Endothelial cell (in vitro differentiated cells): ENCODE results near the gene ALDH1B1. TPM values are rescaled to one million over a fixed set of nuclear protein-coding genes. Genes with fewer than 3 reads are reported as not detected.
"Not testable (repeated sequence)": the region's sequence is repeated elsewhere in the genome, so short reads cannot be mapped to it uniquely, and the experiment has no call there.

ENCODE experiments used
- DNase-seq: peaks from one replicate; pipeline ENCODE4 v3.0.0; 2021; ENCODE audit warnings: low spot score
- H3K27ac Mint-ChIP-seq: one replicate; pipeline ENCODE4 v1.8.0; 2021; ENCODE audit warnings: mixed read lengths, inconsistent platforms; ENCODE audit not compliant: unreplicated experiment
- H3K27me3 Mint-ChIP-seq: one replicate; pipeline ENCODE4 v1.8.0; 2021; ENCODE audit warnings: mild to moderate bottlenecking, moderate library complexity, mixed read lengths, inconsistent platforms; ENCODE audit not compliant: unreplicated experiment
- H3K36me3 Mint-ChIP-seq: one replicate; pipeline ENCODE4 v1.8.0; 2021; ENCODE audit warnings: mild to moderate bottlenecking, low read depth, mixed read lengths, inconsistent platforms; ENCODE audit not compliant: unreplicated experiment
- H3K4me1 Mint-ChIP-seq: one replicate; pipeline ENCODE4 v1.8.0; 2021; ENCODE audit warnings: mild to moderate bottlenecking, mixed read lengths, inconsistent platforms; ENCODE audit not compliant: unreplicated experiment
- H3K4me3 Mint-ChIP-seq: one replicate; pipeline ENCODE4 v1.8.0; 2021; ENCODE audit warnings: mild to moderate bottlenecking, mixed read lengths, inconsistent platforms; ENCODE audit not compliant: unreplicated experiment
- H3K9me3 Mint-ChIP-seq: one replicate; pipeline ENCODE4 v1.8.0; 2021; ENCODE audit warnings: mixed read lengths, inconsistent platforms; ENCODE audit not compliant: unreplicated experiment
- total RNA-seq: library from RNA; stranded (reverse); fragmentation: NEBNext Ultra II Directional; extraction: Animal tissue kit (Norgen Biotek cat#: 25700); gene quantifications from one replicate; pipeline ENCODE4 v1.2.1, GENCODE V29; 2021; ENCODE audit not compliant: unreplicated experiment
- TF ChIP-seq, protein P1 (sequence below): fragments of 200-600 bp; sonication (generic); IDR thresholded peaks from one replicate; pipeline ENCODE4 v1.5.0; 2021; ENCODE audit warnings: antibody characterized with exemption; ENCODE audit not compliant: unreplicated experiment

ALDH1B1 gene
- total RNA-seq, 1 donor from 2014 or later = 18.7 TPM

DNA sequence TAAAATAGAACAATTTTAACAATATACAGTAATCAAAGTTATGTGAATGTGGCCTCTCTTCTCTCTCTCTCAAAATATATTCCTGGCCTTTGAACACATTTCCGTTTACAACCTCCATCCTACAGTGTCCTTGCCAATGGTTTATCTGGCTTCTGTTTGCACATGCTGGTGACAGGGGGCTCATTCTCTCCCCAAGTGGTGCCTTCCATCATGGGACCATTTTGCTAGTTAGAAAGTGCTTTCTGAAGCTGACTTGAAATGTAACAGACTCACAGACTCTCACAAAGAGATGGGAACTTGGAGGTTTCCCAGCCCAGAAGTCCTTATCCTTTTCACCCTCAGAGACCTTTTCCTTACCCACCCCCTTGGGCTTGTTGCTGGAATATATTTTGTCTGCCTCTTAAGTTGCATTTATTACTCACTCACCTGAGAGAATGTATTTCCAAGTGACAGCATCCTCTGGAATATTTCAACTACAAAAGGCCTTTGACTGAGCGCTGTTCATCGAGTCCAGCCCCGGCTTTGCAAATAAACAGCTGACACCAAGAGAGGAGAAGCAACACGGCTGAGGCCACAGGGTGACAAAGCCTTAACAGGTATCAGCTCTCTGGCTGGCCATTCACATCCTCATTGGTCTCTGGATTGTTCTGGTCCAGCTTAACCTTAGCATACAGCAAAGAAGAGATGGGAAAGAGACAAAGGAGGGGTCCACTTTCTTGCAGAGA lies 17.5 kb upstream of the ALDH1B1 start:
- H3K27ac Mint-ChIP-seq = no peak overlapping the region
- TF ChIP-seq, protein P1, sequence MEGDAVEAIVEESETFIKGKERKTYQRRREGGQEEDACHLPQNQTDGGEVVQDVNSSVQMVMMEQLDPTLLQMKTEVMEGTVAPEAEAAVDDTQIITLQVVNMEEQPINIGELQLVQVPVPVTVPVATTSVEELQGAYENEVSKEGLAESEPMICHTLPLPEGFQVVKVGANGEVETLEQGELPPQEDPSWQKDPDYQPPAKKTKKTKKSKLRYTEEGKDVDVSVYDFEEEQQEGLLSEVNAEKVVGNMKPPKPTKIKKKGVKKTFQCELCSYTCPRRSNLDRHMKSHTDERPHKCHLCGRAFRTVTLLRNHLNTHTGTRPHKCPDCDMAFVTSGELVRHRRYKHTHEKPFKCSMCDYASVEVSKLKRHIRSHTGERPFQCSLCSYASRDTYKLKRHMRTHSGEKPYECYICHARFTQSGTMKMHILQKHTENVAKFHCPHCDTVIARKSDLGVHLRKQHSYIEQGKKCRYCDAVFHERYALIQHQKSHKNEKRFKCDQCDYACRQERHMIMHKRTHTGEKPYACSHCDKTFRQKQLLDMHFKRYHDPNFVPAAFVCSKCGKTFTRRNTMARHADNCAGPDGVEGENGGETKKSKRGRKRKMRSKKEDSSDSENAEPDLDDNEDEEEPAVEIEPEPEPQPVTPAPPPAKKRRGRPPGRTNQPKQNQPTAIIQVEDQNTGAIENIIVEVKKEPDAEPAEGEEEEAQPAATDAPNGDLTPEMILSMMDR = no peak
- no peak overlapping the region for H3K4me3 Mint-ChIP-seq
- H3K4me1 Mint-ChIP-seq = no peaks in the 10 kb centered on the region
- no peaks in the 10 kb centered on the region for H3K9me3 Mint-ChIP-seq
- no peak for DNase-seq
- H3K27me3 Mint-ChIP-seq = peaks cover 4% of the 10 kb centered on the region
- H3K36me3 Mint-ChIP-seq = no peaks in the 10 kb centered on the region

DNA sequence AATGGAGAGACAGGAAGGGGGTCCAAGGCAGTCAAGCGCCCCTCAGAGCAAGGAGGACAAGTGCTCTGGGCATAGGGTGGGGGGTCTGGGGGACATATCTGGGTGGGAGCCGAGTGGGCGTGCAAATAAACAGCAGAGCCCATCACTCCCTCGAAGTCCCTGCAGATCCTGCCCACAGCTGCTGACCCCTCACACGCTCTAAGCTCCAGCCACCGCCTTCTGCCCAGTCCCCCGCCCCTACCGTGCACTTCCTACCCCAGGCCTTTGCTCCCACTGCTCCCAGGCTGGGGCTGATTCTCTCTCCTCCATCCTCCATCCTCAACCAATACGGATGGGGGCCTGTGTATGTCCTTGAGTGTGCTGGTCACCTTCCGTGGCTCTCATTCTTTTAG lies 16.9 kb upstream of the ALDH1B1 start:
- H3K9me3 Mint-ChIP-seq = no peaks in the 10 kb centered on the region
- DNase-seq = no peak
- H3K36me3 Mint-ChIP-seq = no peaks in the 10 kb centered on the region
- H3K4me3 Mint-ChIP-seq = no peak overlapping the region
- no peak overlapping the region for H3K27ac Mint-ChIP-seq
- peaks cover 4% of the 10 kb centered on the region for H3K27me3 Mint-ChIP-seq
- TF ChIP-seq, protein P1 = no peak
- no peaks in the 10 kb centered on the region for H3K4me1 Mint-ChIP-seq

DNA sequence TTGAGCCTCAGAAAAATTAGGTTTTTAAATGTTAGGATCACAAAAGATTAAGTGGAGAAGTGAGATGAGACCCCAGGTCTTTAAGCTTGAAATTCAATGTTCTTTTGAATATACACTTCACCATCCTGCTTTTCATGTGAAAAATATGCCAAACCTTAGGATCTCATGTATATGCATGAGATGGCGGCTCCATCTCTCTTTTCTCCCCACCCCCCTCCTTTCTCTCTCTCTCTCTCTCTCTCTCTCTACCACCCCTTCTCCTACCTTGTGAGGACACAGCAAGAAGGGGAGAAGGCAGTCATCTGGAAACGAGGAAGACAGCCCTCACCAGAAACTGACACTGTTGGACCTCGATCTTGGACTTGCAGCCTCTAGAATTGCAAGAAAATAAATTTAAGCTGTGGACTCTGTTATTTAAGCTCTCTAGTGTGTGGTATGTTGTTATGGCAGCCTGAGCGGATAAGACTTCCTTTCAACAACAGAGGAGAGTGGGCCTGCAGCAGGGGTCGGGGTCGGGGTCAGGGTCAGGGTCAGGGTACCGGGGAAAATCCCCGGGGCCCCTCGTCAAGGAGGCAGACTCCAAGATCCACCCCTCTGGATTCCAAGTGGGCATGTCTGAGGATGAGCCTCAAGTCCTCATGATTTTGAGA lies 16.4 kb upstream of the ALDH1B1 start:
- peaks cover 2% of the 10 kb centered on the region for H3K27me3 Mint-ChIP-seq
- no peak overlapping the region for H3K27ac Mint-ChIP-seq
- no peaks in the 10 kb centered on the region for H3K36me3 Mint-ChIP-seq
- no peaks in the 10 kb centered on the region for H3K9me3 Mint-ChIP-seq
- H3K4me3 Mint-ChIP-seq = no peak overlapping the region
- no peak for DNase-seq
- H3K4me1 Mint-ChIP-seq = peaks cover 5% of the 10 kb centered on the region
- TF ChIP-seq, protein P1 = no peak

DNA sequence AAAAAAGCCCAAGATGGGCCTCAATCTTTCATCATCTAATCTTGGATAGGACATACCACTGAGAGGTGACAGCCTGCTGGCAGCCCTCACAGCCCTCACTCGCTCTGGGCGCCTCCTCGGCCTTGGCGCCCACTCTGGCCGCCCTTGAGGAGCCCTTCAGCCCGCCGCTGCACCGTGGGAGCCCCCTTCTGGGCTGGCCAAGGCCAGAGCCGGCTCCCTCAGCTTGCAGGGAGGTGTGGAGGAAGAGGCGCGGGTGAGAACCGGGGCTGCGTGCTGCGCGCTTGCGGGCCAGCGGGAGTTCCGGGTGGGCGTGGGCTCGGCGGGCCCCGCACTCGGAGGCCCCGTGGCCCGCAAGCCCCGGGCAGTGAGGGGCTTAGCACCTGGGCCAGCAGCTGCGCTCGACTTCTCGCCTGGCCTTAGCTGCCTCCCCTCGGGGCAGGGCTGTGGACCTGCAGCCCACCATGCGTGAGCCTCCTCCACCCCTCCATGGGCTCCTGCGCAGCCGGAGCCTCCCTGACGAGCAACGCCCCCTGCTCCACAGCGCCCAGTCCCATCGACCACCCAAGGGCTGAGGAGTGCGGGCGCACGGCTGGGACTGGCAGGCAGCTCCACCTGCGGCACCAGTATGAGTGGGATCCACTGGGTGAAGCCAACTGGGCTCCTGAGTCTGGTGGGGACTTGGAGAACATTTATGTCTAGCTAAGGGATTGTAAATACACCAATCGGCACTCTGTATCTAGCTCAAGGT lies 15.0 kb upstream of the ALDH1B1 start:
- not testable (repeated sequence) for H3K36me3 Mint-ChIP-seq, H3K4me1 Mint-ChIP-seq, H3K27me3 Mint-ChIP-seq, H3K27ac Mint-ChIP-seq, DNase-seq, H3K4me3 Mint-ChIP-seq, H3K9me3 Mint-ChIP-seq

DNA sequence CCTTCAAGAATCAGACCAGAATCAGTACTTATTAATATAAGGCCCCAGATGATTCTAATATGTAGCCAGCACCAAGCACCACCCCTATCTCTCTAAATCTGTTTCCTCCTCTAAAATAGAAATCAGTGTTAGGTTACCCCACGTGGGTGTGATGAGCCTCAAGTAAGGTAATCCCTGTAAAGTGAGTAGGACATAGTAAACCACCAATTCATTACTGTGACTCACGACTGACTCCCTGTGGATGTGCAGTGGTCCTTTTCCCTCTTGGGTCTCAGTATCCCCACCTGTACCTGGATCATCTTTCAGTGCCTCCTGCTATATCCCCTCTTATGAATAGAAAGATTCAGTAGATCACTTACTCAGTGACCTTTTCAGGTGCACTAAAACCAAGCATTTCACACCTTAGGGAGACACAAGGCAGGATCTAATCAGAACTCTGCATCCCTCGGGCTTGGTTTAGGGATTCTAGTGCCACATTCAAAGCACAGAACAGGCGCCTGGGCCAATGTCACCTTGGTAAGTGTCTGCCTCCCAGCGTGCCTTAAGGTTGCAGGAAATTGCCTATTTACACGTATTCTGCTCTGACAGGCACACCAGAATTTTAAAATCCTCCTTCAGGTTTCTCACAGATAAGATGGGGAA lies 12.2 kb upstream of the ALDH1B1 start:
- Mint-ChIP-seq H3K9me3 (peaks cover 8% of the 10 kb centered on the region), H3K4me1 (peaks cover 8% of the 10 kb centered on the region), H3K4me3 (no peak overlapping the region), H3K27ac (no peak overlapping the region), H3K27me3 (peaks cover 10% of the 10 kb centered on the region), H3K36me3 (peaks cover 4% of the 10 kb centered on the region)
- TF ChIP-seq, protein P1 = no peak
- DNase-seq = no peak
